T-helper 22 cell (primary cell): ENCODE results near the gene S100Z.
"Not testable (repeated sequence)": the region's sequence is repeated elsewhere in the genome, so short reads cannot be mapped to it uniquely, and the experiment has no call there.

Experiments
- DNase-seq: peaks from one replicate; pipeline ENCODE4 v3.0.0-alpha.2; 2020; ENCODE audit warnings: low read depth

The S100Z gene

DNA sequence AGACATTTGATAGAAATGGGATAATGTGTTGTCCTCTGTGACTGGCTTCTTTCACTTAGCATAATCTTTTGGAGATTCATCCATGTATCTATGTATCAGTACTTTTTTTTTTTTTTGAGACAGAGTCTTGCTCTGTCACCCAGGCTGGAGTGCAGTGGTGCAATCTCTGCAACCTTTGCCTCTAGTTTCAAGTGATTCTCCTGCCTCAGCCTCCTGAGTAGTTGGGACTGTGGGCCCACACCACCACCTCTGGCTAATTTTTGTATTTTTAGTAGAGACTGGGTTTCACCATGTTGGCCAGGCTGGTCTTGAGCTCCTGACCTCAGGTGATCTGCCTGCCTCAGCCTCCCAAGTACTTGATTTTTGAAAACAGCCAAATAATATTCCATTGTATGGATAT, 23.4 kb upstream of the S100Z start:
- not testable (repeated sequence) for DNase-seq

DNA sequence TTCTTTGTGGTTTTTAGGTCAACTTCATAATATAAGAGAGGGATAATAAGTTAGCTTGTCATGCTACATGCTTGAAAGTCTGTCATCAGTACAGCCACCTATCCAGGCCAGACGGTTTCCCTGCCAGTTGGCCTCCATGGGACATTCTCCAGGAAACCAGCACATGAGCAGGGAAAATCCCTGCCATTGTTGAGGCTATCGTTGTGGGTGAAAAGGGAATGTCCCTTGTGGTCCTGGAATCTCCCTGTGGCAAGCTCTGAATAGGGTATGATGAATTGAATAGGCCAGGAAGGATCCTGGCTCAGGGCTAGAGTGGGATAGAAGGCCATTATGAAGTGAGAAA, 18.7 kb upstream of the S100Z start:
- no peak for DNase-seq

DNA sequence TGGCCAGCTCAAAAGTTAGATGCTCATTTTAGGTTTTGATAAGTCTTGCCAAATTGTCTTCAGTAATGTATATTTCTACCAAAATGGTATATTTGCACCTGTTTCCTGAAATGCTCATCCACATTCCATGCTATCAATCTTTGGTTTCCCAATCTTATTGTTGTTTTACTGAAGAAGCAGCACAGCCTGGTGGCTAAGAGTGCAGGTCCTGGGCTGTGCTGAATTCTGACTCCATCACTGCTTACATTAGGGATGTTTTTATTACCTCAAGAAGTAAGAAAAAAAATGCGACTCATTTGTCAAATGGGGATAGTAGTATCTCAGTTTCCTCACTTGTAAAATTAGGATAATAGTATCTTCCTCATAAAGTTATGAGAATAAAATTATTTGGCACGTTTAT, 13.6 kb upstream of the S100Z start:
- DNase-seq = no peak

DNA sequence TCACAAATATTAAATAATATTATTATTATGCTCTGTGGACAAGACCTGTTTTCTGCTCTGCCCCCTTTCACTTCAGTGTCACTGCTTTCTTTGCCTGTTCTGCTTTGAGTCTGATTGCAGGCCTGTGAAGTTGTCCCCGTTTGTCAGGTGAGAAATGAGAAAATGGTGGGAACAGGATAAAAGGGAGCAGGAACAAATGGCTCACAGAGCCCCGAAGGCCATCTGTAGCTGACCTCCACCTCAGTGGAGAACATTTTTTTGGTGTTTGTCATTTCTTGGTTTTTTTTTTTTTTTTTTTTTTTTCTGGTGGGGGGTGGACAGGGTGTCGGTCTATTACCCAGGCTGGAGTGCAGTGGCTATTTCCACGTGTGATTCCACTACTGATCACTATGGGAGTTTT, 13.2 kb upstream of the S100Z start:
- DNase-seq = no peak

DNA sequence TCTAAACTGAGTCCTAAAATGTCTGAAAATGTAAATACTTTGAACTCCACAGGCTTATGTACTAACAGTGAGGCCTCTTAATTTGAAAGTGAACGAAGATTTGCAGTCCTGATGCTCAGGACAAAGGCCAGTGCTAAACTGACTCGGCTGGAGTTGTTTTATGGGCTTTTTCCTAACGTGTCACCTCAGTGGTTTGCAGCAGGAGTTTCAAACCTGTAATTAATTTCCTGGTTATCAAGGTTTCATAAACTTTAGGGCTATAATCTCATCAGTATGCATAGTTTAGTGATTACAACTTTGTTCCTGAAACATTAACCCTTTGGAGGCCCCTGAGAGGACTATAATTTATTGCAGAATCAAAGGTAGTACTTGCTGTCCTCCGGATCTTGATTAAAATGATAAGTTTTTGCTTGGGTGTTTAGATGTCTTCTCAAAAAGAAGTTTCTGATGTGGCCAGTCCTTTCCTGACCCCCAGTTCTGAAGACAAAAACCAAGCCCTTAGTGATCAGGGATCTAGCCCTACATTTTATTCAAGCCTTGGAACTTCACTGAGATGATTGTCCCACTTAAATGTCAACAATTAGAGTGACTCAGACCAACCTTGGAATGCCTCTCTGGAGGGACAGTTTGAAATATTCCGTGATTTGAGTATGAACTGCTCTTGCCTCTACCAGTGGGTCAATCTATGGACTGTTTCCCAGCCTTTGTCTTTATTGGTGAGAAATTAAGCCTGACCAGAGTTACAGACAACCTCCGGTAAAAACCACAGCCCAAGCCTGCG, 11.1 kb upstream of the S100Z start:
- no peak for DNase-seq

DNA sequence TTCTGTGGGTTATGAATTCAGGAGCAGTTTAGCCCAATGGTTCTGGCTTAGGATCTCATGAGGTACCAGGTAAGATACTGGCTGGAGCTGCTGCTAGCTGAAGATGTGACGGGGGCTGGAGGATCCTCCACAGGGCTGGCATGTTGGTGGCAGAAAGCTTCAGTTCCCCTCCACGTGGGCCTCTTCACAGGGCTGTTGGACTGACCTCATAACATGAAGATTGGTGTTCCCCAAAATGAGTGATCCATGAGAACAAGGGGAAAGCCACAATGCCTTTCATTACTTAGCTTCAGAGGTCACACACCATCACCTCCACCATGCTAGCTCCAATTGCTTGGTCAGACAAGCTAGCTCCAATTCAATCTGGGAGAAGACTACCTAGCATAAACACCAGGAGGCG, 8.5 kb upstream of the S100Z start:
- no peak for DNase-seq

DNA sequence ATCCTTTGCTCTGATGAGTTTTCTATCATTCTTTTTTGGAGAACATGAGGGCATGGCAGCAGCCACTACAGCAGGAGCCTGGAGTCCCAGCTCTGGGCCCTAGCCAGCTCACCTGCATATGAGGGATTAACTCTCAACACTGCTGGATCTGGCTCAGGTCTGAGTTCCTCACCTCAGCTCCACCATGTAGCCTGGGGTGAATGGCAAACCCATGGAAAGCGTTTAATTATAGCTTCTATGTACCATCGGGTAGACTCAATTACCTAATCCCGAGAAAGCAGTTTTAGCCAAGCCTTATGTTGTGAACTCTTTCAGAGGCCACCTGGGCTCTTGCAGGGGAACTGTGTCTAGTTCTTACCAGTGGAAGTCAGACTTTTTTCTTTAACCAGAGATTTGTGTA, 3.9 kb upstream of the S100Z start:
- DNase-seq = no peak

DNA sequence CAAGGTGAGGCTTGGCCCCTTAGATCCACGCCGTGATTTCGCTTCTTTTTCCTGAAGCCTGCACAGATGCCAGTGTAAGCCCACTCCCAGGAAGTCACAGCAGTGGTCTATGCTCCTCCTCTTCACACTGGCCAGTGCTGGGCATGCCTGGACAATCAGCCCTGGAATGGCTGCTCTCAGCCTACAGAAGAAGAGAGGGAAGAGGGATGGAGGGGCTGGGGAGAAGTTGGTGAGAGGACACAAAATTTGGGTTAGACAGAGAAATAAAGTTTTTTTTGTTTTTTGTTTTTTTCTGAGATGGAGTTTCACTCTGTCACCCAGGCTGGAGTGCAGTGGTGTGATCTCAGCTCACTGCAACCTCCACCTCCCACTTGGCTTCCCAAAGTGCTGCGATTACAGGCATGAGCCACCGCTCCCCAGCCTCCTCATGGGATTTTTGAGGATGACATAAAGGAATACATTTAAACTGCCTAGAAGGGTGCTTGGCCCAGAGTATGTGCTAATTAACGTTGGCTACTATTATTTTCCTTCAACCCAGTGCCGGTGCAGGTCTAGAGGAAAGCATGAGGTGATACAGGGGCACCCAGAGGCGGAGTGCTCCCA, 830 bp downstream of the S100Z start:
- no peak for DNase-seq

DNA sequence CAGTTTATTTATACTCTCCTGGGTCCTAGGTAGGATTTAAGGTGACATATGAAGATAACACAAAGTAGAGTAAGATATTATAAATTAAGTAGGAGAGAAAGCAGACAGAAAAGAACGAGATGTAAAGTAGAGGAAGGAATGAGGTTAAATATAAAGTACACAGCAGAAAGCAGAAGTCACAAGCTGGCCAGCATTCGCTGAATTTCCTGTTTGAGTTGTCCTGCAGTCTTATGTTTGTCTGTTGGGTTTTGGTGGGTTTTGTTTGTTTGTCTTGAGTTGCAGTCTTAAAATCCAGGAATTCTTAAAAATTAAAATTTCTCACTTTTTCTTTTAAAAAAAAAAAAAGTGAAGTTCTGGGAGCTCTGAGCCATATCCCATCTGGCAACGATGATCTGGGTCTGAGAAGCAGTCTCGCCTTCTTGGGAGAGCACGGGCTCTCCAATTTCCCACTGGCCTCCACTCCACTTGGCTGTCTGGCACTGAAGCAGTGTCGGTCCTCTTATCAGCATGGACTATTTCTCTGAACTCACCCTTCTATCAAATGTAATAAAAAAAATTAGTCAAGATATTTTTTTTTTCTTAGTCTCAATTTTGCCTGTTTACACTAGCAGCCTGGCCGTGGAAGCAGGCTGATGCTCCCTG, 2.0 kb downstream of the S100Z start:
- DNase-seq = no peak

DNA sequence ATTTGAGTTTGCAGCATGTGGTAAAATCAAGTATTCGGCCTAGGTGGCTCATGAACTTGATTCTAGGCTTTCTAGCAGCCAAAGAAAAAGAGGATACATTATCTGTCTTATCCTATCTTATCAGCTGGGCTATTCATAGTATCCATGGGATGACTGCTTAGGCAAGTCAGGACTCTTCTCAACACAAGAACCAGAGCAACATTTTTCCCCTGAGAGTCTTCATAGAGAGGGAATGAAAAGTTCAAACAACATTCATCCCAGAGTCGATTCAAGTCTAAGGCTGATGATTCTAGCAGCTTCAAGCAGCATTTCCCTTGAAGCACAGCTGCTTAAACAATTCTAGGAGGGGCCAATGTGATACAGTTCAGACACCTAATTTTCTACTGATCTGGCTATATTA, 3.0 kb downstream of the S100Z start:
- no peak for DNase-seq

DNA sequence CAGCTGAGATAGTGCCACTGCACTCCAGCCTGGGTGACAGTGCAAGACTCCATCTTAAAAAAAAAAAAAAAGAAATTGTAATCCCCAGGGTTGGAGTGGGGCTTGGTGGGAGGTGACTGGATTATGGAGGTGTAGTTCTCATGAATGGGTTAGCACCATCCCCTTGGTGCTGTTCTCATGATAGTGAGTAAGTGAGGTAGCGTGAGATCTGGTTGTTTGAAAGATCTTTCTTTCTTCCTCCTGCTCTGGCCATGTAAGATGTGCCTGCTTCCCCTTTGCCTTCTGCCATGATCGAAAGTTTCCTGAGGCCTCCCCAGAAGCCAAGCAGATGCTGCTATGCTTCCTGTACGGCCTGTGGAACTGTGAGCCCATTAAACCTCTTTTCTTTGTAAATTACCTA, 3.9 kb downstream of the S100Z start:
- not testable (repeated sequence) for DNase-seq

DNA sequence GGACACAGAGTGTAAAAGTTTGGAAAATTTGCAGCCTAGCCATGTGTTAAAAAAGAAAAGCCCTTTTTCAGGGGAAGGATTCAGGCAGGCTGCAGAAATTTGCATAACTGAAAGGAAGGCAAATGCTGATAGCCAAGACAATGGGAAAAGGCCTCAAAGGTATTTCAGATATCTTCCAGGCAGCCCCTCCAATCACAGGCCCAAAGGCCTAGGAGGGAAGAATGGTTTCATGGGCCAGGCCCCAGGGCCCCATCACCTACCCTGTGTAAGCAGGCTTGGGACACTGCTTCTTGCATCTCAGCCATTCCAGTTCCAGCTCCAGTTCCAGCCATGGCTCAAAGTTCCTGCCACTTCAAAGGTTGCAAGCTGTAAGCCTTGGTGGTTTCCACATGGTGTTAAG, 4.8 kb downstream of the S100Z start:
- no peak for DNase-seq

DNA sequence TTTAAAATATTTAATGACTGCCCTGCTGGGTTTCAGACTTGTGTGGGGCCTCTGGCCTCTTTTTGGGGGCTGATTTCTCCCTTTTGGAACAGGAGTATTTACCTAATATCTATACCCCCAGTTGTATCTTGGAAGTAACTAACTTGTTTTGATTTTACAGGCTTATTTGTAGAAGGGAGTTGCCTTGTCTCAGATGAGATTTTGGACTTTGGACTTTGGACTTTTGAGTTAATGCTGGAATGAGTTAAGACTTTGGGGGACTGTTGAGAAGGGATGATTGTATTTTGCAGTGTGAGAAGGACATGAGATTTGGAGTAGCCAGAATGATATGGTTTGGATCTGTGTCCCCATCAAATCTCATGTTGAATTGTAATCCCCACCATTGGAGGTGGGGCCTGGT, 5.7 kb downstream of the S100Z start:
- not testable (repeated sequence) for DNase-seq

DNA sequence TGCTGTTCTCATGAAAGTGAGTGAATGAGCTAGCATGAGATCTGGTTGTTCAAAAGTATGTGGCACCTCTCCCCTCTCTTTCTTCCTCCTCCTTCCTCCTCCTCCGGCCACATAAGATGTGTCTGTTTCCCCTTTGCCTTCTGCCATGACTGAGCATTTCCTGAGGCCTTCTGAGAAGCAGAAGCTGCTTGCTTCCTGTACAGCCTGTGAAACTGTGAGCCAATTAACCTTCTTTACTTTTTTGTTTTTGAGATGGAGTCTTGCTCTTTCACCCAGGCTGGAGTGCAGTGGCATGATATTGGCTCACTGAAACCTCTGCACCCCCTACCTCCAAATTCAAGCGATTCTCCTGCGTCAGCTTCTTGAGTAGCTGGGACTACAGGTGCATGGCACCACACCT, 6.1 kb downstream of the S100Z start:
- DNase-seq = no peak

DNA sequence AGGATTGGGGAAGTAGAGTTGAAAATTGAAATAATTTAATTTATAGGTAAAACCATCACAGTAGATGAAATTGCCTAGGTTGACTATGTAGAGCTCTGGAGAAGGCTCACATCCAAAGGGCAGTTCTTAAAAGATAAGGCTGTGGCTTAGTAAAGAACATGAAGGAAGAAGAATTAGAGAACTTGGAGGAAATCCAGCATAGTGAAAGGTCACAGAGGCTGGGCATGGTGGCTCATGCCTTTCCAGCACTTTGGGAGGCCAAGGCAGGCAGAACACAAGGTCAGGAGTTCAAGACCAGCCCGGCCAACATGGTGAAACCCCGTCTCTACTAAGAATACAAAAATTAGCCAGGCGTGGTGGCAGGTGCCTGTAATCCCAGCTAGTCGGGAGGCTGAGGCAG, 7.0 kb downstream of the S100Z start:
- not testable (repeated sequence) for DNase-seq

DNA sequence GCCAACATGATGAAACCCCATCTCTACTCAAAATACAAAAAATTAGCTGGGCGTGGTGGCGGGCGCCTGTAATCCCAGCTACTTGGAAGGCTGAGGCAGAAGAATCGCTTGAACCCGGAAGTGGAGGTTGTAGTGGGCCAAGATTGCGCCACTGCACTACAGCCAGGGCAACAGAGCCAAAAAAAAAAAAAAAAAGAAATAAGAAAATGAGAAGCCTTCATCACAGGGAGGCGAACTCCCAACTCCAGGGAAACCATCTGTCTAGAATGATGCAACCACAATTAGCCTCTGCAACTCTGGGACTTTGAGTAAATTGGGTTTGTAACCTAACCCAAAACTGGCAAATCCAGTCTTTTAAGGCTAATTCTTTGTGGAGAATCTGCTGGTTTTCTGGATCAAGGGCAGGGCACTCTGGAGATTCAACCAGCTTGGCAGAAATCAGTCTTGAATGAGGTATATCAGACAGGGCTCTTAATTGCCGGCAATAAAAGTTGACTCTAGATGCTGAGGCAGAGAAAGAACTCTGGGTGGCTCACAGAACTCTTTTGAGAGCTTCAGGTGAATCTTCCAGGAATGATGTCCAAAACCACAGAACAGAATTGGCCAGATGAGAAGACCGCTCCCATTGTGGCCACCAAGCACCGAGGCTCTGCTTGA, 9.9 kb downstream of the S100Z start:
- DNase-seq = no peak

DNA sequence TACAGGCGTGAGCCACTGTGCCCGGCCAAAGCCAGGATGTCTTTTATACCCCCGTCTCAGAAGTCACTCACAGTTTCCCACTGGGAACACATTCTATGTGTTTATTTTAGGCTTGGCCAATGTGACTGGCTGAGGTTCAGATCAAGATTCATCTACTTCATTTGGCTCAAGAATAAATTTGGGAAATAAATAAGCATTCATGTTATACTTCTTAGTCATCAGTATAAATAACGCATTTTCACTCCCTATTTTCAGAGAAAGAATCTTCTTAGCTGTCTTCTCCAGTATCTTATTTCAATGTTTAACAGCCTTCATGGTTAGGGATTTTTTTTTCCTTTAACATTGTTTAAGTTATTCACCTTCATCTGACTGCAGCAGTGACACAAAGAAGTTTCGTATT, 11.8 kb downstream of the S100Z start:
- no peak for DNase-seq

DNA sequence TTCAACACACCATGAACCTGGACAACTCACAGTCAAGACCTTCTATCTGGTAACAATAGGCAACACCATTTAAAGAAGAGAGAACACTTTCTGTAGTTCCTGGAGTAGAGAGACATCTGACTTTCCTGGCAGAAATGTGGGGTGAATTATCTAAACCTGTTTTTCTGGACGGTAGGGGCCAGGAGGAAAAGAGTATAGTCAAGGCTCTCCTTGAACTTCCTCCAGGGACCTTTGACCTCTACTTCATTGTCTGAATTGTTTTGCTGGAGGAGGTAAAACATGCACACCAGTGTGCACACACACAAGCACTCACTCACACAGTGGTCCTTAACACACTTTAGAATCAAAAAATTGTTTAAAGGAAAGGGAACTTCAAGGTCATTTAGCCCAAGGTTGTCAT, 13.2 kb downstream of the S100Z start:
- DNase-seq = no peak

DNA sequence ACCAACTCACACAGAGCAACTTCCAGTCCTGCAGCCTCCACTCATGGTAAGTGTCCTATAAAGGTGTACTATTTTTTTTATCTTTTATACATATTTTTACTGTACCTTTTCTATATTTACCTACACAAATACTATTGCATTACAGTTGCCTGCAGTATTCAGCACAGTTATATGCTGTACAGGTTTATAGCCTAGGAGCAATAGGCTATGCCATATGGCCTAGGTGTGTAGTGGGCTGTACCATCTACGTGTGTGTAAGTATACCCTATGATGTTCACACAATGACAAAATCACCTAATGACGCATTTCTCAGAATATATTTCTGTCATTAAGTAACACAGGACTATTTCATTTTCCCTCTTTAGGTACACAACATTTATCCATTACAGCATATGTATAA, 16.7 kb downstream of the S100Z start:
- no peak for DNase-seq

DNA sequence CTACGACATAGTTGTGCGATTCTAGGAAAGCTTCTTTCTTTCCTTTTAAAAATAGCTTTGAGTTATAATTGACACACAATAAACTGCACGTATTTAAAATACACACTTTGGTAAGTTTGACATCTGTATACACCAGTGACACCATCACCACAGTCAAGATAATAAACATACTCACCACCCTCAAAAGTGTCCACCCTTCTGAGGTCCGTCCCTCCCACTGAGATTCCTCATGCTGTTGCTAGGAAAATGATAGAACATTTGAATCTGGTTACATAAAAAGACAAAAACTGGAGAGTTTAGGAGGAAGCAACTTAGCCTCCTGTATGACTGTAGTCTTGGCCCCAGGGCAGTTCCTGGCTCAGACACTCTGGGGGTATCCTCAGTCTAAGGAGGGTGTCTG, 17.2 kb downstream of the S100Z start:
- no peak for DNase-seq

DNA sequence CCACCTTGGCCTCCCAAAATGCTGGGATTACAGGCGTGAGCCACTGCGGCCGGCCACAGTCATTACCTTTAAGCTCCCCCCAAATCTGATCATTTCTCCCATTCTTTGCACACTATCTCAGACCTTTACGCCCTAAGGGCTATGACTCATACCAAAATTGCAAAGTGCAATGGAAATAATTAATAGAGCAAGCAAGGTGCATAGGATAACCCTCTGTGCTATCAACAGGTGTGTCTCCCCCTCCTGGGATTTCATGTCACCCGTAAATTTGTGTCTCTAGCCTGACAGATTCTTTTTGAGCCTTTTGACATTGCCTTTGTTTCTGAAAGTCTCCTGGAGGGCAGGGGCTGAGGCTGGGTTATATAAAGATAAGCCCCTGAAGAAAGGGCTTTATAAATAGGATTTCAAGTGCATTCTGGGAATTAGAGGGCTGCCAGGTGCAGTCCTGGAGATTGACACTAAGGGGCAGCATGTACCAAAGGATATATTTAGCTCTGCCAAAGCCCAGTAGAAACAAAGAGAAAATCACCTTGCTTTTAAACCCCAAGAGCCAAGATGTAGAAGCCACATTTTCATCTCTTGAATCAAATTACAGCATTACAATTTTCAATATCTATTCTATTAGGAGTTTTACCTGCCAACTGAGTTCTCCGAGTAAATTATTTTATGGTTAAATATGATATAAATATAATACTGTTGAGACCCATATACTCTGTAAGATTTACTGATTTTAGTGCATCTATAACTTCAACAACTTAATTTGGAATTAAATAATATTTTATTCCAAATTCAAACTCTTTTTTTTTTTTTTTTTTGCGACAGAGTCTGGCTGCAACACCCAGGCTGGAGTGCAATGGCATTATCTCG, 18.2 kb downstream of the S100Z start:
- DNase-seq = peak; percentile 5

DNA sequence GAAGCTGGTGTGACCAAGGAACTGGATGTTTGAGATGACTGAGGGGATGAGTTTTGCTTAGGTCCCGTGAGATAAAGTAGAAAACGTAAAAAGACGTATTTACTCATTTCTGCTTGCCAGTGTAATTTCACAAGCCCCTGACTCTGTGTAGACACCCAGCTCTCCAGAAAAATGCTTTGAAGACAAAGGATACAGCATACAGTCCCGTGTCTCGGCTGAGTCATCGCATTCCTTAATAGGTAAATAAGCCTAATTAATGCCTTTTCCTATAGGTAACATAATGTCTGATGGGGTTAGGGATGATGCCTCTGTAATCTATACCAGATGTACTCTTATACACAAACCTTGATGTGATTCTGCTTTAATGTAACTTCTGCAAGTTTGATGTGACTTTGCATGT, 20.2 kb downstream of the S100Z start:
- DNase-seq = no peak
